GM19324 (cell line): ENCODE results near the gene IQGAP2.
"Not testable (repeated sequence)": the region's sequence is repeated elsewhere in the genome, so short reads cannot be mapped to it uniquely, and the experiment has no call there.

Source experiments
- ATAC-seq: cut with Tn5 transposase; IDR thresholded peaks from one replicate; pipeline ENCODE4 v1.9.1; 2021; ENCODE audit warnings: mild to moderate bottlenecking, moderate library complexity; ENCODE audit not compliant: unreplicated experiment, low FRiP score

IQGAP2 gene

DNA sequence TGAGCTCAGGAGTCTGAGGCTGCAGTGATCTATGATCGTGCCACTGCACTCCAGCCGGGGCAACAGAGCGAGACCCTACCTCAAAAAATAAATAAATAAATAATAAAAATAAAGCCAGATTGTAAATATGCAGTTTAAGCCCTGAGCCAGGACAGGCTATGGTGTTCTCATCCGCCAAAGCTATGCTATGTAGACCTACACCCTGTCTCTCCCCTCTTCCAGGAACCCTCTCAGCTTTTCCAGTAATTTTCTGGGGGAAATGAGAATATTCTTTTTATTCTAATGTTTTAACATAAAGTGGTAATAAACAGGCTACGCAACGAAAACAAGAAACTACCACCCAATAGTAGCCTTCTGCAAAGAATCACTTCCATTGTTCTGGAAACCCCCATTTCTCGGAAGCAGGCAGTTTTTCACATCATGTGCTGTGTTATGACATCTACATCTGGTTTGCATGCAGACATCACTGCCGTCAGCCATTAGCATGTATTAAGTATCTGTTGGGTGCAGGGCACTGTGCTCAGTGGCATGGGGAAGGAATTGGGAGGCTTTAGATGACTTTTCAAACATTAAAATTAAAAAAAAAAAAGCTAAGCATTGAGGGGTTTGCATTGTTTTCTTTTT is 274.9 kb downstream of the IQGAP2 start:
- ATAC-seq, result no peak

DNA sequence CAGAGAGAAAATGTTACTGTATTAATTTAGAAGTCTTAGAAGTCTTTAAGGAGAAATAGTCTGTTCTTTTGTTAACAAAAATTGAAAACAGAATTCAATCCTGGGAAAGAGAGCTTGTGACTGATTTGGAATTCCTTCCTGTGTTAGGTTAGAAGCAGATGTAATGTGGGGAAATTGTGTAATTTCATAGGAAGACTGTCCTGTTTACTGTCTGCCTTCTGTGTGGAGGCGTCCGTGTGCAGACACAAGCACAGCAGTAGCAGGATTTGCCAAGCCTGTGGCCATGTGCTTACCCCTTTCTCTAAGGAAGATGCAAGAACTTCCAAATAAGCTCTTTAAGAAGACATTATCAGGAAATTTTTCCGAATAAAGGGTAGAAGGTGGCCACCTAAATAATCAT is 276.1 kb downstream of the IQGAP2 start:
- ATAC-seq, result no peak

DNA sequence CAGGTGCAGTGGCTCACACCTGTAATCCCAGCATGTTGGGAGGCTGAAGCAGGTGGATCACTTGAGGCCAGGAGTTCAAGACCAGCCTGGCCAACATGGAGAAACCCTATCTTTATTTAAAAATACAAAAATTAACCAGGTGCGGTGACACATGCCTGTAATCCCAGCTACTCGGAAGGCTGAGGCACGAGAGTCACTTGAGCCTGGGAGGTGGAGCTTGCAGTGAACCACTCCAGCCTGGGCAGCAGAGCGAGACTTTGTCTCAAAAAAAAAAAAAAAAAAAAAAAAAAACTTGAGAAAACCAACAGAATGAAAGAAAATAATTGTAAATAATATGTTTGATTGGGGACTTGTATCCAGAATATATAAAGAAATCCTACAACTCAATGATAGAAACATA is 277.7 kb downstream of the IQGAP2 start:
- ATAC-seq, result not testable (repeated sequence)

DNA sequence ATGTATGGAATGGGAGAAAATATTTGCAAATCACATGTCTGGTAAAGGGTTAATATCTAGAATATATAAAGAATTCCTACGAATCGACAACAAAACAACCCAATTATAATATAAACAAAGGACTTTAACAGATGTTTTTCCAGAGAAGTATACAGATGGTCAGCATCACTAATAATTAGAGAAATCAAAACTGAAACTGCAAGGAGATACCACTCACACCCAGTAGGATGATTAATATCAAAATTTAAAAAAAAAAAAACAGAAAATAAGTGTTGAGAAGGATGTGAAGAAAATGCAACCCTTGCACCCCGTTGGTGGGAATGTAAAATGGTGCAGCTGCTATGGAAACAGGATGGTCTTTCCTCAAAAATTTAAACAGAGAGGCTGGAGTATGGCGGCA is 278.2 kb downstream of the IQGAP2 start:
- ATAC-seq, result no peak

DNA sequence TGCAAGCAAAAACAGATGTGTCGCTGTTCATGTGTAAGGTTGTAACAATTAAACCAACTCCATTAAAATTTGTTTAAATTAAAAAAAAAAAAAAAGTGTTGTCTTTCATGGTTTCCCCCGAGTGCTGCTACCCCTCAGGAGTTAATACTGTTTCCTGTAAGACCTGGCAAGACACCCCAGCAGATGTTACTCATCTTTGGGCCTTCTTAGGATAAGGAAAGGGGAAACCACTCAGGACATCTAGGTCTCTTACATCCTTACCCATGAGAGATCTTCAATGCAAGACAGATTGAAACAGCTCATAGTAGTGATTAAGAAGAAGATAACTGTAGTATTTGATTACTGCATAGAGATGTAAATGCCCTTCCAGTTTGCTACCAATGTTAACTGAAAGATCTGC is 279.3 kb downstream of the IQGAP2 start:
- ATAC-seq, result no peak

DNA sequence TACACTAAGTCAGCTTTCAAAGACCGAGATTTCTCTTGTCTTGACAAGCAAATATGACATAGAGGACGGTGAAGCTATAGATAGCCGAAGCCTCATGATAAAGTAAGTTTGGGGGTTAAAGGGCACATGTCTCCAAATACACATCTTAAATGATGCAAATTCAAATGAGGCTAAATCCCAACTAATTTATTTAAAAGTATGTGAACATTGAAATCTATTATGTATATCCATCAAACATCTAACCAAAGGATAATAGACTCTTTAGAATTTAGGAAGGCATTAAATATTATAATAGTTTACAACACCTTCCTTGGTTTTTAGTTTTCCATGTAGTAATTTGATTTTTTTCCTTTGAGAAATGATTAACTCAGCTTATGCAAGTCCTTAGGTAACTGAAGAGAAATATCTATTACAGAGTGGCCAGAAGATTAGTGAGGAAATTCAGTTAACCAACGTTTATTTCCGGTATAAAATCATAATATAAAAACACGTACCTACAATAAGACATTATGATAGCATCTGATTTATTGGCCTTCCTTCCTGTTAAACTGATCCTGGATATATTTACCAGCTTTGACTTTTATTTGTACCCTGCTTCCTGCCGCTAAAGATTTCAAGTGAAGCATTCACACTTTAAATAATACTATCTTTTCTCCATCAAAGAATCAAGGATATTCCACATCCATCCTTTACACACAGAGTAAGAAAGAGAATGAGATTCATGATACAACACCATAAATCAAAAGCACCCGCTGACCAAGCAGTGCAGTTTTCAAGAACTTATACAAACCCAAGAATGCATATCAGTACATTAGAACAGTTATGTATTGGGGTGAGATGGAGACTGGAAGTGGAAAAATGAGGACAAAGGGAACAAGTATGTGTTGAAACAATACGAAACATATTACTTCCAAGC is 281.0 kb downstream of the IQGAP2 start:
- no peak for ATAC-seq

DNA sequence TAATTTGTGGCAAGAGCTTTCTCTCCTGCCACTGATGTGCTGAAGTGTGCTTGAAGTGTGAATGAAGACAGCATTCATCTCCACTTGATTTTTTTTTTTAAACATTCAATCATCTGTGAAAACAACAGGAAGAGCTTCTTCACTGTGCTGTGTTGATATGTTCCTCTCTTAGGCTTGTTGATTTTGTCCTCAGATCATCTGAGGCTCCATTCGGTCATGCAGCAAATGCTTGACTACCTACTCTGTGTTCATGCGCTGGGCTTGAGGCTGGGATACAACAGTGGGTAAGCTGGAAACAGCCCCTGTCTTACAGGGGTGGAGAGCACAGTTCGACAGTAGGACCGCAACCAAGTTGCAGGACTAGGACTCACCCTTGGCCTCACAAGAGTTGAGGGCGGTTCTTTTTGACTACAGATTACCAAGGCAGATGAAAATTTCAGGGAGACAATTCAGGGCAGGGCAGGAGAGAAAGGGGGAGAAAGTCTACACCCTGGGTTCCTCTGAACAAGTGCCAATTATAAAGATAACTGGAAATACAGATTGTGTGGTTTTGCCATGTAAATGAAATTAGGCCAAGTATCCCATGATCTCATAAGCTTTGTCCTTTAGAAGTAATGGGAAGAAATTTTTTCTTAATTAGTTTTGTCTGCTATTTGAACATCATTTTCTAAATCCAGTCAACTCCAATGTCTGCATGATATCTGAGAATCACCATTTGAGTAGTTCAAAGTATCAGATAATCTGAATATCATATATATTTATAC is 281.9 kb downstream of the IQGAP2 start:
- no peak for ATAC-seq

DNA sequence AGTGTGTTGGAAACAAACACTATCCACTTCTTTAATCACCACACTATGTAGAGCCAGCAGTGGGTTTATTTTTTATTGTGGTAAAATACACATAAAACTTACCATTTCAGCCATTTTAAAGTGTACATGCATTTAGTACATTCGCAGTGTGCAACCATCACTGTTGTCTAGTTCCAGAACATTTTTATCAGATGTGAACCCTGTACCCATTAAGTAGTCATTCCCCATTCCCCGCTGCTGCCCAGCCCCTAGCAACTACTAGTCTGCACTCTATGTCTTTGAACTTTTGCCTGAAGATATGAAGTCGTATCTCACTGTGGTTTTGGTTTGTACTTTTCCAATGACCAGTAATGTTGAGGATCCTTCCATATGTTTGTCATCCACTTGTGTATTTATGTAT is 282.6 kb downstream of the IQGAP2 start:
- no peak for ATAC-seq

DNA sequence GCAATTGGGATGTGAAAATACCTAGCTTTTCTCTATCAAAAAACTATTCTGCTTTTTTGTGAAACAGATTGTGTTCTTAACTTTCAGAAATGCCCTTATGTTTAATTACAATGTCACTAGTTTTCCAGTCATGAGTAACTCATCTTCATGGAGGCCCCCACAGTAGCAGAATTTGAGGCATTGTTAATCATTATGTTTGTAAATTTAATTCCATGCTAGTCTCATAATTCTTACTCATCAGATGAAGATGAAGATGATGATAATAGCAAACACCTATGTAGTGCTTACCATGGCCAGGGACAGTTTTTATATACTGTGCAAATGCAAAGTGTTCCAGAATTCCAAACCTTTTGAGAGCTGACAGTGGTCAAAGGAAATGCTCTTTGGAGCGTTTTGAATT is 285.1 kb downstream of the IQGAP2 start:
- no peak for ATAC-seq

DNA sequence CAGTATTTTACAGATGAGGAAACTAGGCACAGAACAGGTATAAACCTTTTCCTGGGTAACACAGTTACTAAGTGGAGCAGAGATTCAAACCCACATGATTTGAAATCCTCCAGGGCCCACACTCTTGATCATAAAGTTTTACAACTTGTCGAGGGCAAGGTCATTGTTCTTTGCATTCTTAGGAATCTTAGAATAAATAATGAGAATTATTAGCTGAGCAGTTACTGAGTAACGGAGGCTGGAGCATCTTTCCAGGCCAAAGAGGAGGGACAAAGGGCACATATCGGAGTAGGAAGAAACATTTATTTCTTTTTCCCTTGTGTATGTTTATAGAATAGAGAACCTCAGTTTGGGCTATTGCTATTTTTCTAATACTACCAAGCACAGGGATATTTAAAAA is 285.8 kb downstream of the IQGAP2 start:
- ATAC-seq, result no peak

DNA sequence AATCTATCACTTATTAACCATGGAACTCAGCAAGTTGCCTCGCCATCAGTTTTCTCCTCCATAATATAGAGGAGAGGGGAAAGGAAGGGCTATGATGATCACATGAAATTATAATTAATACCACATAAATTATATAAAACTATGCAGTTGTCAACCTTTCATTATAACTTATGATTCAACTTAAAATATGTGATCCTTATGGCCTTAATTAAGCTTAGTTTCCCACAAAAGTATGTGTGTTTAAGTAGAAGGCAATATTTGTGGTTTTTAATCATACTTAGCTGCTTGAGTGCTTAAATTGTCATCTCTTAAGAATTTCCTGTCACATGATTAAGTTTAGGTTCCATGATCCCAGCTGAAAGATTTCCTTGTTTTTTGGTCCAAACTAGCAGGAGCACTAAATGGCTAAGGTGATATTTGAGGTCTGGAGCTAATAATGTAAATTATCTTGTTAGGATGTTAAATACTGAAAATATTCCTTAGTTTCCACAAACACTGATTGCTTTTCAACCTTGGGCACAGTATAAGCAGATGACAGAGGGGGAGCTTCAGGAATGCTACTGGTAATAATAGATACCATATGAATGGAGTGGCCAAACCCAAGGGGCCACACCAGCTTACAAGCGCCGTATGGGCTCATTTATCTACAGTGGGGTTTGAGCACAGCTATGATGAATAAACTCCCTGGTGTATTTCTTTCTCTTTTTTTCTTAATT is 286.4 kb downstream of the IQGAP2 start:
- no peak for ATAC-seq

DNA sequence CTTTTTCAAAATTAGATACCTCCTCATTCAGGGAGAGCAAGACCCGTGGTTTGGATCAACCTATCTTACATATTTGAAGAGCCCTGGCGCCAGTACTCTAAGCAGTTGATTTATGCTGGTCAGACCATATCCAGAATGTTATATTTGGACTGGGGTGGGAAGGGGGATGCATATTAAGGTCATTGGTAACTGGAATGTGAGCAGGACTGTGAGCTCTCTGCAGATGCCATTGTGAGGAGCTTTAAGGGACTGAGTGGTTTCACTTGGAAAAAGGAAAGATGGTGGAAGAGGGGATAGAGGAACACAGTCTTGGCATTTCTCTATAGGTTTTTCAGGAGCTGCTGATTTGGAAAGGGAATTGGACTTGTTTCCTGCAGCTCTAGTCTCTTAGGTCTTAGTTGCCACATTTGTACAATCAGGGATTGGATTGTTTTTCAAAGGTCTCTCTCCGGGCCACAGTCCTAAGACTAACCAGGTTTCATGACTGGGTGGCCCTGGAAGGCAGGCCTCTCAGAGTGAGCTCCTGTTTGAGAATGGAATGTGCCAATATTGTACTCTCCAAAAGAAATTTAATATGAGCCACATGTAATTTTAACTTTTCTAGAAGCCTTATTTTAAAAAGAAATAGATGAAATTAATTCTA is 287.1 kb downstream of the IQGAP2 start:
- ATAC-seq, result no peak

DNA sequence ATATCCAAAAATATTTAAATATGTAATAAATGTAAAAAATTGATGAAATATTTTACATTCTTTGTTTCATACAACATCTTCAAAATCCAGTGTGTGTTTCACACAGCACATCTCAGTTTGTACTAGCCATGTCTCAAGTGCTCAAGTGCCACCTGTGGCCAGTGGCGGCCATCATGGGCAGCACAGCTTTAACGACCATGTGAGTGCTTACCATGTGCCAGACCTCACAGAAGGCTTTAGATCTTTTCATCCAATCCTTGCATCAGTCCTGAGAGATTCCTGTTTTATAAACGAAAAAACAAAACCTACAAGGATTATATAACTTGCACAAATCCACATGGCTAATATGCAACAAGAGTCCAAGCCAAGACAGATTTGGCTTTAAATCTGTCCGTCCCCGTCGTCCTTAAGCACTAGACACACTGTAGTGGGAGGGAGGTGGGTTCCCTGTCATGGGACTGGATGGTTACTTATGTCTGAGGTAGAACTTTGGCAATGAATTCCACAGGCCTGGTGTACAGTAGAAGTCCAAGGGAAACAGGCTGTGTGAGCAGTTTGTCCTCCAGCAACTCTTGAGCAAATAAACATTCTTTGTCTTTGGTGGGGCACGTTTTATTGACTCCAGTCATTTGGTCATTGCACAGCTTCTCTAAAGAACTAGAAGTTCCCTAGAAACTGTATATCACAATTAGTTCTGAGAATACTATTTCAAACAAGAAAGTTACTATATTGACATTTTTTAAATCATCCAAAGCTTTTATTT is 287.8 kb downstream of the IQGAP2 start:
- no peak for ATAC-seq

DNA sequence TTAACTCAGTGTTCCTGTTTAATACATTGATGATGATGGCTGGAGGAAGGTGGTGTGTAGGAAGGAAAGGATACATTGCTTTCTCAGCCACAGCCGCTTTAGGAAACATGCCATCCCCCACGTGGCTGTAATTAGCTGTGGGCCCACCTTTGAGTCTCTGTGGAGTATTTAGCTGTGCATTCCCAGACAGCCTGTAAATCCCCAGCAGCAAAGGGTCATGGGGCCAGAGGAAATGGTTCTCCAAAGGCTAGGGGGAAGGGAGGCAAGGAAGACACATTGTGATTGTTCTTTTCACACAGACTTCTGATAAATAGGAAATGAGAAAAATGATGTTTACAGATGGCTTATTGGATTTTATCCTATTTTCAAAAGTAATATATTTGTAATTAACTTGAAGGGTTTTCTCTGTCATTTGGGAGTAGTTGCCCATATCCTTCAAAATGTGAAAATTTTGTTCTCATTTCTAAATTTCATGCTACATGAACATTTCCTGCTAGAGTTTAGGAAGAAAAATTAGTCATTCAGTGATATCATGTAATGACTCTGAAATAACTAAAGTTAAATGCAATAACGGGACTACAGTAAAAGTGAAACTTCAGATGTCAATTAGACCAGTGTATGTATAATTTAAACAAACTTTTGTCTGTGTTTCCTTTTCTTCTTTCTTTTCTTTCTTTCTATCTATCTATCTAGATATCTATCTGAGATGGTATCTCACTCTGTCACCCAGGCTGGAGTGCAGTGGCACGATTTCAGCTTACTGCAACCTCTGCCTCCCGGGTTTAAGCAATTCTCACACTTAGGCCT is 288.6 kb downstream of the IQGAP2 start:
- no peak for ATAC-seq

DNA sequence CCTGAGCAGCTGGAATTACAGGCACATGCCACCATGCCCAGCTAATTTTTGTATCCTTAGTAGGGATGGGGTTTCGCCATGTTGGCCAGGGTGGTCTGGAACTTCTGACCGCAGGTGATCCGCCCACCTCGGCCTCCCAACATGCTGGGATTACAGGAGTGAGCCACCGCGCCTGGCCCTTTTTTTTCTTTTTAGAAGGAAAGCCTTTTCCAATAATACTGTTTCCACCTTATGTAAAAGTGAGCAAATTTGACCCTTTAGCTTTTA is 289.1 kb downstream of the IQGAP2 start:
- no peak for ATAC-seq

DNA sequence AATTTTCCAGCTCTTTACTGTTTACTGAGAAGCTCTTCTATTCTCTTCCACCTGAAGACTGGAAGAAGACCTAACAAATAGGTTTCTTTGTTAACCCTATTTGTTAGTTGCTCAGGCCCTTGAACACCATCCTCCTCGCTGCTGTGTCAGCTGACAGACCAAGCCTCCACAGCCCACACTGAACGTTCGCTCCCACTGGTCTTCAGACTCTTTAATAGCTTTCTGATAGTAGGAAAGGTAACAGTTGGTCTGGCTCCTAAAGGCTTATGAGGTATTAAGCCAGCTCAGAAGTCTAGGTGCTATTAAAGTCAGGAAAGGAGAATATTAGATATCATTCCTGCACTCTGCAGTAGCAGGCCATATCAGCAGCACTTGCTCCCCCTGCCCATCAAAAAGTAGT is 289.6 kb downstream of the IQGAP2 start:
- no peak for ATAC-seq

DNA sequence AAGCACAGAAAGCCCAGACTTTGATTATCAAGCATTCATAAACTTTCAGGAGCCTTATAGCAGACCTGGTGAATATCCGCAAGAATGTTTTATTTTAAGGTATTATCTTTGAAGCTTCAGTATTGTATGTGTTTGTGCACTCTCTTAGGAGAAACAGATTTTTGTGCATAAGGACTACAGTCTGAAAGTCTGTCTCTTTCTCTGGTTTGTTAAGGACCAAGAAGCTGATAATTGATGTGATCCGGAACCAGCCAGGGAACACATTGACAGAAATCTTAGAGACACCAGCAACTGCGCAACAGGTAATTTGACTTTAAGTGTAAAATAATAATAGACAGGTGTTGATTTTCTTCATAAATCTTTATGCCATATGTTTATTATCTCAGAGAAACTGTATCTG is 290.1 kb downstream of the IQGAP2 start:
- ATAC-seq, result no peak

DNA sequence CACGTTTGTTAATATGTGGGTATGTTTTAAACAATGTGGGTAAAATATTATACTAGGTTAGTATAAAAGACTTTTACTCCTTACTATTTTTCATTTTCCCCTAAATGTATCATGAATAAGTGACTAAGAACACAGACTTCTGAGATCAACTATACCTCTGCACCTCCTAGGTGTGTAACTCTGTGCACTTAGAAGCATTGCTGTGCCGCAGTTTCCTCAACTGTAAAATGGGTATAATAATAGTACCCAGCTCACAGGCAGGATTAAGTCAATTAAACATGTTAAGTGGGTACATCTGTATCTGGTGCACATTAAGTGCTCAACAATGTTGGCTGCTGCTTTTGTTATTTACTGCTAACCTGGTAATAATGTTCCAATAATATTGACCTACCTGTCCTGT is 291.2 kb downstream of the IQGAP2 start:
- ATAC-seq, result no peak

DNA sequence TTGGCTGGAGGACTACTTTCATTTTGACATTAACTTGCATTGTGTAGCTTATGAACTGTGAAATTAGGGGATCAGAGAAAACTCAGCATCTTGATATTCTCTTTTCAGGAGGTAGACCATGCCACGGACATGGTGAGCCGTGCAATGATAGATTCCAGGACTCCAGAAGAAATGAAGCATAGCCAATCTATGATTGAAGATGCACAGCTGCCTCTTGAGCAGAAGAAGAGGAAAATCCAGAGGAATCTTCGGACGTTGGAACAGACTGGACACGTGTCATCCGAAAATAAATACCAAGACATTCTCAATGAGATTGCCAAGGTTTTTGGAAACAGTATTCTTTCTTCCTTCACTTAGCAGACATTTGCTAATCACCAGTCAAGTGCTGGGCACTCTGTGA is 292.3 kb downstream of the IQGAP2 start:
- ATAC-seq, result no peak
